ENCODE results near the gene ERGIC3.
"Not testable (repeated sequence)": the region's sequence is repeated elsewhere in the genome, so short reads cannot be mapped to it uniquely, and the experiment has no call there.

Gene ERGIC3

GRCh38 chr20:35518955-35519354 is 22.9 kb upstream of the ERGIC3 start:
- no peak for DNase-seq

GRCh38 chr20:35523298-35523888 is 18.5 kb upstream of the ERGIC3 start:
- no peak for DNase-seq

- no peak for DNase-seq
These were observed 16.2 kb upstream of the ERGIC3 start for GRCh38 chr20:35525639-35526038.

- no peak for DNase-seq
These were observed 14.6 kb upstream of the ERGIC3 start for GRCh38 chr20:35527122-35527769.

GRCh38 chr20:35529552-35529951 is 12.3 kb upstream of the ERGIC3 start, which contains the start of gene C20orf173:
TSS of gene C20orf173 (minus strand) at chr20:35529652. CDS start at chr20:35529373, 279 bp downstream.
- no peak for DNase-seq

GRCh38 chr20:35539756-35540212 is 2.1 kb upstream of the ERGIC3 start:
- DNase-seq: peak; percentile 53

- DNase-seq: no peak
These were observed 628 bp upstream of the ERGIC3 start for GRCh38 chr20:35541118-35541782.

- DNase-seq: no peak
These were observed 1.1 kb downstream of the ERGIC3 start for GRCh38 chr20:35542990-35543389.

- no peak for DNase-seq
These were observed 2.6 kb downstream of the ERGIC3 start for GRCh38 chr20:35544436-35544835.

GRCh38 chr20:35544941-35545340 is 3.1 kb downstream of the ERGIC3 start:
- DNase-seq: not testable (repeated sequence)

- DNase-seq: no peak
These were observed 4.2 kb downstream of the ERGIC3 start for GRCh38 chr20:35546127-35546526.

- no peak for DNase-seq
These were observed 5.5 kb downstream of the ERGIC3 start for GRCh38 chr20:35547329-35547728.

- DNase-seq: no peak
These were observed 9.6 kb downstream of the ERGIC3 start for GRCh38 chr20:35551503-35551902.

- DNase-seq: no peak
These were observed 11.0 kb downstream of the ERGIC3 start for GRCh38 chr20:35552914-35553313.

- DNase-seq: not testable (repeated sequence)
These were observed 13.6 kb downstream of the ERGIC3 start for GRCh38 chr20:35555461-35555860.

GRCh38 chr20:35555951-35556645 is 14.2 kb downstream of the ERGIC3 start:
- DNase-seq: no peak

GRCh38 chr20:35556871-35557270 is 15.0 kb downstream of the ERGIC3 start:
- no peak for DNase-seq

- no peak for DNase-seq
These were observed 16.6 kb downstream of the ERGIC3 start for GRCh38 chr20:35558451-35558850.

GRCh38 chr20:35559042-35559693 is 17.3 kb downstream of the ERGIC3 start:
- no peak for DNase-seq

GRCh38 chr20:35560105-35560511 is 18.2 kb downstream of the ERGIC3 start:
- DNase-seq: no peak

- DNase-seq: no peak
These were observed 18.7 kb downstream of the ERGIC3 start for GRCh38 chr20:35560541-35560940.

GRCh38 chr20:35561268-35561667 is 19.4 kb downstream of the ERGIC3 start:
- DNase-seq: no peak

- no peak for DNase-seq
These were observed 19.8 kb downstream of the ERGIC3 start for GRCh38 chr20:35561671-35562070.

Data from CD4-positive, alpha-beta T cell treated with Interleukin-15 for 1 hour (primary cell).